Transverse colon (tissue), 4 donors: ENCODE results near the gene ZDHHC21.

Experiments
- CTCF ChIP-seq, 5 experiments: fragments of 200-600 bp in 3 of 5; fragments of 450-650 bp in 2 of 5; sonication (generic) in 3 of 5; IDR thresholded peaks; 1 replicate in 2 of 5; 2 replicates in 3 of 5; pipeline ENCODE4 v1.5.1; 2016 to 2017; ENCODE audit warnings: antibody characterized with exemption in 5 of 5, inconsistent platforms in 3 of 5, mild to moderate bottlenecking in 2 of 5, moderate library complexity in 1 of 5
- POLR2A ChIP-seq: fragments of 450-650 bp; IDR thresholded peaks from one replicate; pipeline ENCODE4 v1.6.1; 2016; ENCODE audit warnings: antibody characterized with exemption, mild to moderate bottlenecking, moderate library complexity
- POLR2AphosphoS5 ChIP-seq, 3 donors: sonication (generic); formaldehyde crosslinking; IDR thresholded peaks; one replicate each; pipeline ENCODE4 v1.6.1; 2016; ENCODE audit warnings: antibody characterized with exemption in 3 of 3

DNA sequence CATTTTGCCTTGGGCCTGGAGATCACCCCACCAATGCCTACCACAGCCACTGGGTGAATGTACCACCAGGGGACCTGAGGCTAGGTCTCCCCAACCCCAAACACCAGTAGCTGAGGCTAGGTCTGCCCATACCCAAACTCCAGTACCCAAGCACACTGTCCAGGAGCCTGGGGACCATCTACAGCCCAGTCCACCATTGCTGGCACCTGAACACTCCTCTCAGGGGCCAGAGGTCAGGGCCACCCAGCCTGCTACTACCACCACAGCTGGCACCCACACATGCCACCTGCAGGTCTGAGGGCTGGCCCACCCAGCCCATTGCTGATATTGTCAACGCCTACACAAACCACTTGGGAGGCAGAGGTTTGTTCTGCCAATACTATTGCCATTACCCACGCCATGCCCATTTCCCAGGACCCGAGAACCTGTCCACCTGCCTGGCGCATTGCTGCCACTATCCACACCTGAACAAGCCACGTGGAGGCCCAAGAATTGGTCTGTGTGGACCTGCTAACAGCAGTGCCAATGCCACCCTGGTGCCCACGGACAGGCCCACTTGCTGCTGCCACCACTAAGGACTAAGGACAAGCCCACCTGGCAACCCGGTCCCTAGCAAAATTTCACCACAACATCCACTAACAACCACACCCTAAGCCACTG lies 59.2 kb downstream of the ZDHHC21 start:
- no peak for TF ChIP-seq POLR2AphosphoS5 (IDR thresholded peaks at IDR 0.05)
- no peak for TF ChIP-seq CTCF (IDR thresholded peaks at IDR 0.05)
- no peak for TF ChIP-seq POLR2A
